OCI-M1 (cell line): ENCODE measurements around the gene NKTR.

ENCODE experiments used
- DNase-seq: peaks from one replicate; lab custom pipeline; 2025; lab: John Stamatoyannopoulos, UW

NKTR gene

DNA sequence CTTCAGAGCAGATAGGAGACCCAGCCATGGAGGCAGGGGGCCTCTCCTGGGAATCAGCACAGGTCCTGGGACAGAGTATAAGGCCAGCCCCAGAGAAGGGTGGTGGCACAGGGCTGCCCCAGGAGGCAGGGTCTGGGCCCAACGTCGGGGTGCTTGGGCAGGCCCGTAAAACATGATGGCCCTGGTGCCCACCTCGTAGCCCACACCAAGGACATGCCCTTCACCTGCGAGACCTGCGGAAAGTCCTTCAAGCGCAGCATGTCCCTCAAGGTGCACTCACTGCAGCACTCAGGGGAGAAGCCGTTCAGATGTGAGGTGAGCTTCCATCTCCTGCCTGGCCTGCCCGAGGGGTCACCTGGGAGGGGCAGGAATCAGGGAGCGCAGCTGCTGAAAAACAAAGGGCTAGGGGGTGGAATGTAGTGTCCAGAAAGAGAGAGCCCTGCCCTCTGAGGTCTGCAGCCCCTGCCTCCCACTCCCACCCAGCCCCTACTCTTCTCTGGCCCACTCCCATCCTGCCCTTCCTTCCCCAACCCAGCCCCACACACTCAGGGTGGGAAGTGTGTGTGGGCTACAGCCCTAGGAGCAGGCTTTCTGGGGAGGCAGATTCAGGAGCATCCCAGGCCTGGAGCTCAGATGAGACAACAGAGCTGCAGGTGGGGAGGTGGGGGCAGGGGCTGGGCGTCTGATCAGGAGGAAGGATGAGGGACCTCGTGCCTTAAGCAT, 62.5 kb downstream of the NKTR start:
- no peak for DNase-seq

DNA sequence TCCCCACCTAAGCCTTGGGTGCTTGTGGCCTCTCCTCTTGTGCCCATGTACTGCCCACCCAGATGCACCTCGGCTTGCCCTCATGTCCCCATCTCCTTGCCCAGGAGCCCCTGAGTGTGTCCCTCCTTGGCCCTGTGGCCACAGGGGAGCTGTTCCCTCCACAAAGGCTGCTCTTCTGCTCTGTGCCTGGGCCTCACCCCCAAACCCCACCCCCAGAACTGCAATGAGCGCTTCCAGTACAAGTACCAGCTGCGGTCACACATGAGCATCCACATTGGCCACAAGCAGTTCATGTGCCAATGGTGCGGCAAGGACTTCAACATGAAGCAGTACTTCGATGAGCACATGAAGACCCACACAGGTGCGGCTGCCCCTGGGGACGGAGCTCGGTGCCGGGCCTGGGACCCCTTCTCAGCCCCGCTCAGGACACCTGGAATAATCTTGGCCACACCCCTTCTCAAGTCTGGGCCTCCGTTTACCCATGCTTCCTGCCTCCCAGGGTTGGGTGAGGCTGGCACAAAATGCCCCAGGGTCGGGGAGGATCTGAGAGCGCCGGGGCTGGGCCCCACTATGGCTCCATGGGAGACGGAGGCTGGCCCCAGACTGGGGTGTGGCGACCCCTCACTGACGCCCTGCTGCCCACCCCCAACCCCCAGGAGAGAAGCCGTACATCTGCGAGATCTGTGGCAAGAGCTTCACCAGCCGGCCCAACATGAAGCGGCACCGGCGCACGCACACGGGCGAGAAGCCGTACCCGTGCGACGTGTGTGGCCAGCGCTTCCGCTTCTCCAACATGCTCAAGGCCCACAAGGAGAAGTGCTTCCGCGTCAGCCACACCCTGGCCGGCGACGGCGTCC, 63.3 kb downstream of the NKTR start:
- no peak for DNase-seq

DNA sequence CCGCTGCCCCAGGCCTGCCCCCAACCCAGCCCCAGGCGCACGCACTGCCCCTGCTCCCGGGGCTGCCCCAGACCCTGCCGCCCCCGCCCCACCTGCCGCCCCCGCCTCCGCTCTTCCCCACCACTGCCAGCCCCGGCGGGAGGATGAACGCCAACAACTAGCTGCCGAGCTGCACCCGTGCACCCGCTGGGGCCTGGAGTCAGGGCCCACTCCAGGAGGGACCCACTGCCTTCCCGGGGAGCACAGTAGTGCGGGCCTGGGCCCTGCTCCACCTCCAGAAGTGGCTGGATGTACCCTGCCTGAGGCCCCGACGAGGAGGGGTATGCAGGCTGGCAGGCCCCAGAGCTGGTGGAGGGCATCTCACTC, 63.9 kb downstream of the NKTR start:
- DNase-seq = no peak

DNA sequence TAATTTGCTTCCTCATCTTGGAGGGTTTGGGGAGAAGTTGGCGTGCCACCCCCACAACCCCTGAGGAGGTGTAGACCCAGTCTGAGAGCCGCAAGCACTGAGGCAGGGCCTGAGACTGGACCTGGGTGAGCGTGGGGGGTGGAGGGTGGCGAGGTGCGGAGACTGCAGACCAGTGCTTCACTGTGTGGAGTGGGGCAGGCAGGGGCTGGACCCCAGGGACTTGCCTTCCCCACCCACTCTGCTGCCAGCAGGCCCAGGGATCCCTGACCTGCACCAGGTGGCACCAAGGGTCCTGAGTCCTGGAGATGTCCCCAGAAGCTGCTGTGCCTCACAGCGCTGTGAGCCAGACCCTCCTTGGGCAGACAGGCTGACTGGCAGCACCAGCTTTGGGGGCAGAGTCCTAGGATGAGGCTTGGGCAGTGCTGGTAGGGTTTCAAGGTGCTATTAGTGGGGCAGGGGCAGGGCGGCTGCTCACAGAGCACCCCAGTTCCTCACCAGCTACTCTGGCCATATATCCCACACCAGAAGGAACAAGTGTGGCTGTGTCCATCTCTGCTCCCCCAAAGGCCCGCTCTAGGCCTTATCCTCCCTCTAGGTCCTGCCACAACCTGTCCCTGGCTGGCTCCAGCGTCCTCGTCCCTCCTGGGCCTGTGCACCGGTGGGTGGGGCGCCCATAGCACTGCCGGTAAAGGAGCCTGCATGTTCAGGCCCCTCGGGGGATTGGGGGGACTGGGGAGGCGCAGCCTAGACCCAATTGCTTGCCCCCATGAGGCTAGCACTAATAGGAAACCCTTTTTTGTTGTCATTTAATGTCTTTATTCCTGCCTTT, 64.8 kb downstream of the NKTR start:
- no peak for DNase-seq

DNA sequence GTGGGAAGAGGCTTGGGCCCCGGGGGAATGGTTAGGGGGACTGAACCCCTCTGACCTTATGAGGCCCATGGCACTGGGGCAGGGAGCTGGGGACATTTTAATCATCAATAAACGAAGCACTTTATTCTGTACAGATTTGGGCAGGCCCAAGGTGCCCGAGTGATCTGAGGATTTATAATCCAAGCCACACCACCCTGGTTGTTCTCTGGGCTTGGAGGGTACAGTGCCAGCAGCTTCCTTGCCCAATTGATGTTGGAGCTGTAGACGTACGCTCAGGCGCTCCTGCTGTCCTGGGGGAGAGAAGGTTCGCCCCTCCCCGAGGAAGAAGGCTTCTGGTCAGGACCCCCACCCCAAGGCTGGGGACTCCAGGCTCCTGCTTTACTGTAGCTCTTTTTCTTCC, 65.5 kb downstream of the NKTR start:
- DNase-seq = no peak

DNA sequence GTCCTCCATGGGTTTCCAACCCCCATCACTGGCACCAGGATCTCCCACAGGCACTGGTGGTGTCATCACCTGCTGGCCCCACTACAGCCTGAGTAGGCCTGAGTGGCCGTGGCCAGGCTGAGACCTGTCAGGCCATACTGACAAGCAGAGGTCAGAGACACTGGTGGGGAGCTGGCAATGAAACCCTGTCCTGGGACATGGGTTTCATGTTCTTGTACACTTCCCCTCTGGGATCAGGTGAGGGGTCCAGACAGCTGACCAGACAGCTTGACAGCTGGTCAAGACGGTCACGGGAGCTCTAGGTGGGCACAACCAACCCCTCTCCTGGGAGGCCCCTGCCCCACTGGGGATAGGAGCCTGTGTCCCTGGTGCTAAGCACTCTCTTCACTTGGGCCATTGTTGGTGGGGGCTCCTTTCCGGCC, 66.1 kb downstream of the NKTR start:
- no peak for DNase-seq

DNA sequence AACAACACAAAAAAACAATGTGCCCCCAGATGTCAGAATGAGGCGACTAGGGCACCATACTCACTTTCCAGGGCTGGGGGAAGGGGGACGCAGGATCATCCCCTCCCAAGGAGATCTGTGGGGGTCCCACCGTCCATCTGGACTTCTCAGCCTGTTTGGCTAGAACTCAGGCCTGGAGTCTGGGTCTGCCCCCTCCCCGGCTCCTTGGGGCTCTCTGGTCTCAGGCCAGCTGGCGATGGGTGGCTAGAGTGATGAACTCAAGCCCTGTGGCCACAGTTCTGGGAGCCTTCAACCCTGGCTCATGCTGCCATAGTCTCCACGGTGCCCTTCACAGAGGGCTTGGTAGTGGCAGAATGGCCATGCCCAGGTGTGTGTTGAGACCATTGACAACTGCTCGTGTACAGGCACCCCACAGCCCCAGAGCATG, 66.6 kb downstream of the NKTR start:
- DNase-seq = no peak

DNA sequence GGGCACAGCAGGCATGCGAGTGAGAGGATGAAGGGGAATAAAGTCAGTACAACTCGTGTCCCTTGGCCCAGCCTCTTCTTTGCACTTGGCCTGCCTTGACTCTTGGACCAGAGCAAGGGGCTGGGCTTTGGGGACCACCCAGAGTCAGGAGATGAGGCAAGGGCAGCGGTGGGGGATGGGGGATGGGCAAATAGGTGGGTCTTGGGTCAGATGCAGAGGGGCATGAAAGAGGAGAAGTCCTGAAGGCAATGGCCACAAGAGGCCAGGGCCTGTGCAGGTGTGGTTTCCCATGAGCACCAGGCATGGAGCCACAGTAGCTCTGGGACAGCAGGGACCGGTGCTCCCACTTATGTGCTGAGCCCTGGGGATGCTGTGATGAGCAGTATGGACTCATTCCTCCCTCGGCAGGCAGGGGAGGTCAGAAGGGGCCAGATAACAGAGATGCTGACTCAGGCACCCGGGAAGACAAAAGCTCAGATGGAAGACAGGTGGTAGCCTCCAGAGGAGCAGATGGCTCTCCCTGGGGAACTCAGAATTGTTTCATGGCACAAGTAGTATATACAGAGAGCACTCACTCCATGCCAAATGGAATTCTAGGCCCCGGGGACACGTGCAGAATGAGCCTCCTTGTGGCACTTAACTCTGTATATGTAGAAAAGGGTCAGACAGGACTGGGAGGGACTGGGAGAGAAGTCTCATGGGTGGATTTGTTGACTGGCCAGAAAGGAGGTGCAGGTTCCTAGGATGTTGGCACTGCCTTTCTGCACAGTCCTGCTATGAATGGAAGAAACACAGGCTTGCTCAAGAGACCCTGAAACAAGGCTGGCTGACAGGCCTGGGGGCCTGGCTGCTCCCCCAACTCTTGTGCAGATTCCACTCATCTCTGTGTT, 67.3 kb downstream of the NKTR start:
- DNase-seq = no peak

DNA sequence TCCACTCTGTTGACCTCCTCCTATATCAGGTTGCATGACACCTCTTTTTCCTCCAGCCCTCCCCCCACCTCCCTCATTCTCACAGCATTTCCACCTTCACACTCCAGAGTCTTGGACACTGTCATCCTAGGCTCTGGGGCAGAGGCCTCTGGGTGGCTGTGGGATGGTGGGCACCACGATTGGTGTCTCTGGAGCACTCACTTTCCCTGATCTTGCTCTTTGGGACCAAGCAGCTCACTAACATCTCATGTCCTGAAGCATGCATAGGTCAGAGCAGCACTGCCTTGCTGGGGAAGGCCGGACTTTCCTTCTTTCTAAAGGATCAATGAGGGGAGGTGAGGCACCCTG, 67.9 kb downstream of the NKTR start:
- no peak for DNase-seq

DNA sequence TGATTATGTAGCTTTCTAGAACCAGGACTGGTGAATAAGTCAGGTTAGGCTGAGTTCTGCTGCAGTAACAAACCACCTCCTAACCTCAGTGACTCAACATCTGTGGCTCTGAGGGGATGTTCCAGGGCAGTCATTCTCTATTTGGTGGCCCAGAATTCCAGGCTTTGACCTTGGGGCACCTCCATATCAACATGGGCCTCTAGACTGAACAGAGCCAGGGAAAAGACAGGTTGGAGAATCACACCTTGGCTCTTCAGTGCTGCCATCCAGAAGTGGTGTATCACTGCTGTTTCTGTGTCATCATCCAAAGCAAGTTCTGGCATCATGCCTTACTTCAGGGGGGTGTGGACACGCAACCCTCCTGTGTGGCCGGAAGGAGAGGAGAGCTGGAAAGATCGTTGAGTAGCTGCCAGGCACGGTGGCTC, 68.3 kb downstream of the NKTR start:
- DNase-seq = no peak

DNA sequence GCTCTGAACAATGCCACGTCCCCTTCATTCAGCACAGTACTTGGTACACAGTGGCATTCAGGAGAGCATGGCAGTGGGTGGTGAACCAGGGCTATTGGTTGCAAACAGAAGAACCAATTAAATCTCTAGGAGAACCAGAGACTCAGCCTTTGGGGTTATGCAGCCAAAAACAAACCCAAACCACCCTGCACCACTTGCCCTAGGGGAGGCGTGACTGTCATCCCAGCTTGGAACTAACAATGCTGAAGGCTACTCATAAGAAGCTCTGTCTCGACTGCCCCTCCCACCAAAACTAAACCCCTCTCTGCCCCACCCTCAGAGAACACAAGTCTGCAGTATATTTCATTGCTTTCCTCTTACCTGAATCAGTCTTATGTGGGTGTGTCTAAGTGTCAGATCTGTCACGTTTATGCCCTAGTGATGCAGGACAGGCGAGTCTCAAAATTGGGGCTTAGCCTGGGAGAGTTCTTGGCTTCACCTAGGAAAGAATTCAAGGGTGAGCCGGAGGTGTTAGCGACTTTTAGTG, 69.6 kb downstream of the NKTR start:
- DNase-seq = no peak

DNA sequence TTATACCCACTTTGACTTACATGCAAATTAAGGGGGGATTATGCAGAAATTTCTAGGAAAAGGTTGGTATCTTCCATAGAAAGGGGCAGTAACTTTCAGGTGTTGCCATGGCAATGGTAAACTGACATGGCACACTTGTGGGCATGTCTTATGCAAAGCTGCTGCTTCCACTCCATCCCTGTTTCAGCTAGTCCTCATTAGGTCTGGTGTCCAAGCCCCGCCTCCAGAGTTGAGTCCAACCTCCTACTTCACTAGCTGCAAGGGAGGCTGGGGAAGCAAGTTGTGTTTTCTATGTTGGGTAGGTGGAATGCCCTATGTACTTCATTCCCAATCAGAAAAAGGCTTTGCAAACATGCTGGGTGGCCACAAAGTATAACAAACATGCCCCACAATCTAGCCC, 70.2 kb downstream of the NKTR start:
- peak; percentile 12 for DNase-seq

DNA sequence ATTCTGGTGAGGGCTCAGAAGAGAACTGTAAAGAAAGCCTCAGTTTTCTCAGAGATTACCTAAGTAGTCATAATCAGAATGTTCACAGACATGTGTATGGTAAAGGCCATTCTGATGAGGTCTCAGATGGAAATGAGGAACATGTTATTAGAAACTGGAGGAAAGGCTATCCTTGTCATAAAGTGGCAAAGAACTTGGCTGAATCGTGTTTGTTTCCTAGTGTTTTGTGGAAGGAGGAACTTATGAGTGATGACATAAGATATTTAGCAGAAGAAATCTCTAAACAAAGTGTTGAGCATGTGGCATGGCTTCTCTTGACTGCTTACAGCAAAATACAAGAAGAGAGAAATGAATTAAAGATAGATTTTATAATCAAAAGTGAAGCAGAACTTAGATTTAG, 72.0 kb downstream of the NKTR start:
- peak; percentile 31 for DNase-seq

DNA sequence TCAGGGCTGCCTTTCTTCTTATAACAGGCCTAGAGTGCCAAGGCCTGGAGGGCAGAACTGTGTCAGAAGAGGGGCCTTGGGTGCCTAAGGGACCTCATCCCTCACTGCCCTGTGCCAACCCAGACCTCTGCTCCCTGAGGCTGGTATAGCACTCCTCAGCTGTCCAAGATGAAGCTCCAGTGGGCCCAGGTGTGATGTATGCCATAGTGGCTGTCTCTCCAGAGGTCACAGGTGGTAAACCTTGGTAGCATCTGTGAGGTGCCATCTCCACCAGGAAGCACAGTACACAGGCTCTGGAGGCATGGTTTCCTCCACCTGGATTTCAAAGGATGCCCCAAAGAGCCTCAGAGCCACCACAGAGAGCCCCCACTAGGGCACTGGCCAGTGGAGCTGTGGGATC, 72.6 kb downstream of the NKTR start:
- DNase-seq = no peak

DNA sequence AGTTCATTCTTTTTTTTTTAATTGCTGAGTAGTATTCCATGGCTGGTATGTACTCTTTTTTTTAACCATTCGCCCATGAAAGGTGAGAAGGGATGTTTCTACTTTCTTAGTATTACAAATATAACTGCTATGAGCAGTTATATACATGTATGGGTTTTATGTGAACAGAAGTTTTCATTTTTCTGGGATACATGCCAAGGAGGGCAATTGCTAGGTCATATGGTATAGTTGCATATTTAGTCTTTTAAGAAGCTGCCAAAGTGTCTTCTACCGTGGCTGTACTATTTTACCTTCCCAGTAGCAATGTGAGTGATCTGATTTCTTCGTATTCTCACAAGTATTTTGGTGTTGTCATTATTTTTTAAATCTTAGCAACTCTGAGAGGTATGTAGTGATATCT, 73.7 kb downstream of the NKTR start:
- no peak for DNase-seq

DNA sequence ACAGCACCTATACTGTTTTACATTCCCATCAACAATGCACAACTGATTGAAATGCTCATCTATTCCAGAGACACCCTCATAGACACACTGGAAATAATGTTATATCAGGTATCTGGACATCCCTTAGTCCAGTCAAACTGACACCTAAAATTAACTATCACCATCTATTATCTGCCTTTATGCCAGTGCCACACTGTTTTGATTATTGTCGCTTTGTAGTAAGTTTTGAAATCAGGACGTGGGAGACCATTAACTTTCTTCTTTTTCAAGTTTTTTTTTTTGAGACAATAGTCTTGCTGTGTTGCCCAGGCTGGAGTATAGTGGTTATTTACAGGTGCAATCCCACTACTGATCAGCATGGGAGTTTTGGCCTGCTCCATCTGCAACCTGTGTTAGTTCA, 75.4 kb downstream of the NKTR start:
- DNase-seq = no peak

DNA sequence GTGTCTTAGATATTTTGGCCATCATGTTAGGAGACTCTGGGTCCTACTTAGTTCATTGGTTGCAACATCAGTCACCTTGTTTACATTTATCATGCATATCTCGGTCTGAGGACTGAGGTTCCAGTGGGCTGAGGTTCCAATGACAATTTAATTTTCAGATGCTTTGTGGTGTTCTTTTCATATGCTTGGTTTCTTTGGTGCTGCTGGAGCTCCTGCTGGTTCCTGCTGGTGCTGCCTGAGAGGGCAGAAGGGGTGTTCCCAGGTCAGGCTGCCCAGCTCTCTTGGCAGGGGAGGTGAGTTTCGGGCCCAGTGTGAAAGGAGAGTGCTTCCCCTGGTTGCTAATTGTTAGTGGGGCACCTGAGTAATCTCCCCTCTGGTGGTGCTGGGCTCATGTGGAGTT, 78.0 kb downstream of the NKTR start:
- DNase-seq = no peak

DNA sequence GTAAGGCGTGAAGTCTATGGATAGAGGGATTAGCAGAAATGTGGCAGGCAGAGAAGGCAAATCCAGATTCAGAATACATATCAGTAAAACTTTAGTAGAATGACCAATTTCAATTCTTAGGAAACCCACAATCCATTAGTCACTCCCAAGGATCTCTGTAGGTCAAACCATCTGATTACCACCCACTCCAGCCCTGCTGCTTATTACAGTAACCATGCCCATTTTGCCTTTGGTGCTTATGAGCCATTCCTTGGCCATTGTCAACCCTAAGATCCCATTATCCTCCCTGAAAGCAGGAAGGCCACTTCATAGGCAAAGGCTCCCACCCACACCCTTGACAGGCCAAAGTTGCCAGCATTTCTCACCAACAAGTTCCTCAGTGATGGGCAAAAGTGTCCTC, 79.8 kb downstream of the NKTR start:
- DNase-seq = no peak

DNA sequence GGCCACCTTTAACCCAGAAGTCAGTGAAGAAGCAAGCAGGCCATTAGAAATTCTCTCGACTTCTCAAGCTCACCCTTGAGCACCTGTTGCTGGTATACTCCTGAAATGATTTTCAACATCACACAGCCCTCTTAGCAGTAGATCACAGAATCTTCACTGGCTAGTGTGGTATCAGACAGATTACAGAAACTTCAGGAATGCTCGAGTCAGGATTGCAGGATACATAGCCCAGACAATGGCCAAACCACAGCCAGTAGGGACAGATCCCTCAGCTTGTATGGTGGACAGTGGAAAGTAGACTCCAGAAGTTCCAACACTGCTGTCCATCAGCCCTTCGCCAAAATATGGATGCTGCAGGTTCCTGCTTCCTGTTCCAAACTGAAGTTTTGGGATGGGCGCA, 80.3 kb downstream of the NKTR start:
- DNase-seq = no peak

DNA sequence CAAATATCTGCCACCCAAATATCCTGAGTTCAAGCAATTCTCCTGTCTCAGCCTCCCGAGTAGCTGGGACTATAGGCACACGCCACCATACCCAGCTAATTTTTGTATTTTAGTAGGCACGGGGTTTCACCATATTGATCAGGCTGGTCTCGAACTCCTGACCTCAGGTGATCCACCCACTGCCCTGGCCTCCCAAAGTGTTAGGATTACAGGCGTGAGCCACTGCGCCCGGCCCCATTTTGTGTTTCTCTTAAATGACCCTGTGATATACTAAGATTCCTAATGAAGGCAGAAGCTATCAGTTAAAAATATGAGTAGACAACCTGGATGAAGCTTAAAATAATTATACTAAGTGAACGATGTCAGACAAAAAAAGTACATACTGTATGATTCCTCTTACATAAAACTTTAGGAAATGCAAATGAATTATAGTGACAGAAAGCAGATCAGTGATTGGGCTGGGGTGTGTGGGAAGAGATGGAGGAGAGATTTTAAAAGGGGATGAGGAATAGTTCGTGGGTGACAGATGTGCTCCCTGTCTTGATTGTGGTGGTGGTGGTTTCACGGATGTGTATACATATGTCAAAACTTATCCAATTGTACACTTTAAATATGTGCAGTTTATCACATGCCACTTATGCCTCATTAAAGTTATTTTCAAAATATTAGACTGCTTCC, 81.0 kb downstream of the NKTR start:
- no peak for DNase-seq
